GM12878 (cell line): ENCODE data around the gene SNRPA1. TPM values are rescaled to one million over a fixed set of nuclear protein-coding genes. Genes with fewer than 3 reads are reported as not detected.

Experiments used
- ATAC-seq: fragments of 200-7000 bp; cut with Tn5 transposase; 3 replicates; pipeline ENCODE4 v1.9.1; 2020; ENCODE audit warnings: mild to moderate bottlenecking, moderate library complexity
- BruUV-seq: library from RNA; stranded (reverse); fragments of 400-500 nt; replicated peaks from 2 replicates; lab custom pipeline; 2021; lab: Mats Ljungman, UMichigan
- CTCF ChIA-PET: fragments of 300-600 bp; sonication (Branson Sonifier 250); formaldehyde crosslinking; extraction: SDS; loops from one replicate; lab custom pipeline; 2021; ENCODE audit warnings: inconsistent platforms; lab: Yijun Ruan, JAX
- POLR2A ChIA-PET: fragments of 350-600 bp; formaldehyde crosslinking; extraction: SDS; loops from one replicate; lab custom pipeline; 2021; ENCODE audit warnings: inconsistent platforms; lab: Charles Lee
- RAD21 ChIA-PET: fragments of 300-600 bp; sonication (Branson Sonifier 250); formaldehyde crosslinking; loops from one replicate; lab custom pipeline; 2023; ENCODE audit warnings: antibody characterized with exemption; ENCODE audit not compliant: unreplicated experiment; lab: Charles Lee
- SMC1A ChIA-PET: fragments of 300-600 bp; sonication (Branson Sonifier 250); formaldehyde crosslinking; loops from one replicate; lab custom pipeline; 2023; ENCODE audit not compliant: unreplicated experiment, uncharacterized antibody; lab: Charles Lee
- DNase-seq: peaks from one replicate; pipeline ENCODE4 v3.0.0-alpha.2; 2011; ENCODE audit warnings: low read depth, low spot score
- FAIRE-seq: peaks from 3 replicates; lab custom pipeline; 2011; peaks lifted over from hg19 to GRCh38; lab: Jason Lieb, UNC
- H2AFZ ChIP-seq: 2 replicates; pipeline ENCODE4 v1.6.0; 2011; ENCODE audit warnings: low read depth, low read length, control low read depth; ENCODE audit not compliant: control insufficient read depth
- H3K27ac ChIP-seq: 2 replicates; pipeline ENCODE4 v1.5.1; 2011; ENCODE audit warnings: control low read depth; ENCODE audit not compliant: control insufficient read depth, insufficient read depth
- H3K27me3 ChIP-seq, 2 experiments: replicated peaks in 1 of 2; 2 replicates each; pipeline versions ENCODE4 v1.6.0 to v1.6.1; 2011; ENCODE audit warnings: low read length in 1 of 2; ENCODE audit not compliant: control insufficient read depth in 2 of 2, insufficient read depth in 2 of 2
- H3K36me3 ChIP-seq, 2 experiments: 2 replicates each; pipeline ENCODE4 v1.5.1; 2011; ENCODE audit warnings: low read length in 1 of 2; ENCODE audit not compliant: control insufficient read depth in 2 of 2, insufficient read depth in 2 of 2
- H3K4me1 ChIP-seq: 2 replicates; pipeline ENCODE4 v1.6.1; 2011; ENCODE audit warnings: mild to moderate bottlenecking, low read length, moderate library complexity, mixed read lengths; ENCODE audit not compliant: control insufficient read depth, insufficient read depth
- H3K4me2 ChIP-seq: 2 replicates; pipeline ENCODE4 v1.6.0; 2011; ENCODE audit warnings: control low read depth; ENCODE audit not compliant: control insufficient read depth, insufficient read depth
- H3K4me3 ChIP-seq: fragments of 200-600 bp; sonication (generic); 2 replicates; pipeline ENCODE4 v1.5.1; 2016
- H3K79me2 ChIP-seq: 2 replicates; pipeline ENCODE4 v1.6.0; 2011; ENCODE audit warnings: low read length; ENCODE audit not compliant: control insufficient read depth, insufficient read depth
- H3K9ac ChIP-seq: 2 replicates; pipeline ENCODE4 v1.8.0; 2011; ENCODE audit warnings: low read length, control low read depth, mixed read lengths; ENCODE audit not compliant: control insufficient read depth, insufficient read depth
- H3K9me3 ChIP-seq: replicated peaks from 3 replicates; pipeline ENCODE4 v1.5.1; 2011; ENCODE audit warnings: mild to moderate bottlenecking, low read length; ENCODE audit not compliant: control insufficient read depth, insufficient read depth
- H4K20me1 ChIP-seq: 2 replicates; pipeline ENCODE4 v1.6.0; 2011; ENCODE audit not compliant: control insufficient read depth, insufficient read depth
- EED ChIP-seq: sonication (generic); IDR thresholded peaks from 2 replicates; pipeline ENCODE4 v1.6.1; 2016; ENCODE audit warnings: antibody characterized with exemption, low read depth
- POU2F2 ChIP-seq: IDR thresholded peaks from 3 replicates; pipeline ENCODE4 v1.6.1; 2011; ENCODE audit warnings: low read depth, mild to moderate bottlenecking, low read length, borderline replicate concordance
- ZNF384 ChIP-seq: IDR thresholded peaks from 2 replicates; pipeline ENCODE4 v1.6.1; 2012; ENCODE audit warnings: low read depth, mild to moderate bottlenecking, low read length, improper control_type of control experiment, borderline replicate concordance
- ZNF592 ChIP-seq: fragments of 450-650 bp; IDR thresholded peaks from 2 replicates; pipeline ENCODE4 v1.6.1; 2017; ENCODE audit warnings: mild to moderate bottlenecking, moderate library complexity
- WGBS: methylation state at CpG from one replicate; pipeline ENCODE4 v1.1.6; 2016; ENCODE audit warnings: low lambda C conversion rate; ENCODE audit not compliant: insufficient replicate concordance, insufficient coverage; ENCODE audit errors: missing lambda C conversion rate; 5-methylcytosine and 5-hydroxymethylcytosine counted together
- in situ Hi-C: fragments of 300-500 bp; cut with MboI; formaldehyde crosslinking; loops from 9 replicates; pipeline ENCODE4 v1.14.3; 2018; ENCODE audit warnings: mixed read lengths
- intact Hi-C: fragments of 100-400 bp; cut with micrococcal nuclease; formaldehyde crosslinking; loops from one replicate; pipeline ENCODE4 v1.14.2; 2022; ENCODE audit not compliant: unreplicated experiment
- polyA plus RNA-seq, 11 experiments: library from polyadenylated mRNA; depleted of rRNA in 4 of 11; unstranded in 6 of 11; stranded (reverse) in 5 of 11; fragments of >200 nt; fragmentation: Nextera tagmentation in 4 of 11; fragmentation: Illumina TruSeq in 1 of 11; extraction: Ambion mirVana in 4 of 11; extraction: Trizol in 1 of 11; gene quantifications; 1 replicate in 1 of 11; 2 replicates in 10 of 11; pipeline versions ENCODE4 v1.2.1 to v1.2.3, GENCODE V29; 2011 to 2016; ENCODE audit warnings: inconsistent platforms in 2 of 11, missing spikeins in 2 of 11, low read depth in 1 of 11
- total RNA-seq, 4 experiments: library from RNA; depleted of rRNA in 3 of 4; stranded (reverse); fragments of >200 nt in 3 of 4; fragmentation: Illumina TruSeq in 1 of 4; extraction: Trizol in 1 of 4; gene quantifications; 2 replicates each; pipeline versions ENCODE4 v1.2.1 to v1.2.3, GENCODE V29; 2013 to 2021

Gene SNRPA1
- total and polyA plus RNA-seq, 10 of the 15 experiments (the other 5 are each of a cell fraction or from before 2014, with no cell fraction given): 59.9 to 267 (median 161) TPM

- H3K9me3 ChIP-seq: no peaks in the 10 kb centered on the region
- no peak for DNase-seq
- in situ Hi-C loops: no loop called here
- BruUV-seq: no TSS peak
- TF ChIP-seq EED: no peak
- TF ChIP-seq, all 136 proteins: peak for 0
- Histone ChIP-seq H2AFZ (no peak overlapping the region), H3K27ac (no peak overlapping the region), H3K79me2 (no peaks in the 10 kb centered on the region), H3K4me2 (no peak overlapping the region), H3K4me3 (no peak overlapping the region), H3K9ac (no peak overlapping the region), H3K4me1 (no peaks in the 10 kb centered on the region), H4K20me1 (no peaks in the 10 kb centered on the region), H3K36me3 (no peaks in the 10 kb centered on the region), H3K27me3 (peaks cover 4 to 6% of the 10 kb centered on the region in 2 experiments)
- ATAC-seq (no peak), FAIRE-seq (no peak)
- CTCF ChIA-PET: interaction anchor here (0.6 to 1.1 kb wide), 3 partner anchors 15 to 348 kb away, joined by 3 to 6 read pairs (median 4); no protein-coding TSS in a partner anchor
- SMC1A ChIA-PET: interaction anchor here (0.6 to 1.0 kb wide), 2 partner anchors 16 to 93 kb away, joined by 3 read pairs; no protein-coding TSS in a partner anchor
- RAD21 ChIA-PET: no interaction called here
- POLR2A ChIA-PET: no interaction called here
- intact Hi-C loops: no loop called here
- 19% methylated on average over 6 of the region's 7 CpGs for WGBS
Observed at GRCh38 chr15:101318839-101319238, 23.8 kb upstream of the SNRPA1 start.

- Histone ChIP-seq H3K4me1 (no peaks in the 10 kb centered on the region), H3K36me3 (no peaks in the 10 kb centered on the region), H3K27me3 (peaks cover 4 to 6% of the 10 kb centered on the region in 2 experiments), H3K79me2 (no peaks in the 10 kb centered on the region), H3K9me3 (no peaks in the 10 kb centered on the region), H4K20me1 (no peaks in the 10 kb centered on the region), H2AFZ (no peak overlapping the region), H3K4me3 (no peak overlapping the region), H3K27ac (no peak overlapping the region), H3K4me2 (no peak overlapping the region), H3K9ac (no peak overlapping the region)
- no peak for FAIRE-seq
- SMC1A ChIA-PET: interaction anchor here (1.0 kb wide), 1 partner anchor 15 kb away, joined by 3 read pairs; no protein-coding TSS in a partner anchor
- TF ChIP-seq ZNF592 (no peak), ZNF384 (no peak), POU2F2 (no peak)
- CTCF ChIA-PET: interaction anchor here (0.9 to 1.6 kb wide), 4 partner anchors 13 to 323 kb away, joined by 3 to 4 read pairs (median 3); no protein-coding TSS in a partner anchor
- in situ Hi-C loops (no loop called here), intact Hi-C loops (no loop called here)
- WGBS: 42% methylated on average over 20 of the region's 20 CpGs
- RAD21 ChIA-PET: no interaction called here
- POLR2A ChIA-PET: no interaction called here
- ATAC-seq: no peak
- BruUV-seq: no TSS peak
- DNase-seq: no peak
Observed at GRCh38 chr15:101318147-101318819, 23.2 kb upstream of the SNRPA1 start.
